C4-2B (cell line): ENCODE data around the gene SULT1C2.
"Not testable (repeated sequence)": the region's sequence is repeated elsewhere in the genome, so short reads cannot be mapped to it uniquely, and the experiment has no call there.

ENCODE experiments used
- H3K27ac ChIP-seq: fragments of 450-650 bp; 2 replicates; pipeline ENCODE4 v1.5.1; 2017
- ZFX ChIP-seq: fragments of 450-650 bp; IDR thresholded peaks from 2 replicates; pipeline ENCODE4 v1.6.1; 2017
- TF ChIP-seq, protein P1 (sequence below): fragments of 450-650 bp; conservative IDR thresholded peaks from 2 replicates; pipeline ENCODE4 v1.5.1; 2017; ENCODE audit warnings: mild to moderate bottlenecking

SULT1C2 gene

DNA sequence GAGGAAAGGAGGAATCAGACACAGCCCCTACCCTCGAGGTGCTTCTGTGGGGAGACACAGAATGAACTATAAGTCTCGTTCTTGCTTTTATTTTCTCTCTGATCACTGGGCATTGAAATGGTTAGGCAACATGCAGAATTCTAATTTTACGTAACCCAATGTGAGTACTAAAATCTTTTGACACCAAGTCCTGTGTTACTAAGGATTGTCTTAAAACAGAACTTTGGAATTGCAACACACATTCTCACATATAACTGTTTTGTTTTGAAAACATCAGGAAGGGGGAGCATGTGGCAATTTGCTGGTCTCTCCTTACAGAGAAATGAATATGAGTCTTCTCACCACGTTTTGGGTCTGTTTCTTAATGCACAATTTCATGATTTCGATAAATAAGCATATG, 65.4 kb downstream of the SULT1C2 start:
- TF ChIP-seq, protein P1, sequence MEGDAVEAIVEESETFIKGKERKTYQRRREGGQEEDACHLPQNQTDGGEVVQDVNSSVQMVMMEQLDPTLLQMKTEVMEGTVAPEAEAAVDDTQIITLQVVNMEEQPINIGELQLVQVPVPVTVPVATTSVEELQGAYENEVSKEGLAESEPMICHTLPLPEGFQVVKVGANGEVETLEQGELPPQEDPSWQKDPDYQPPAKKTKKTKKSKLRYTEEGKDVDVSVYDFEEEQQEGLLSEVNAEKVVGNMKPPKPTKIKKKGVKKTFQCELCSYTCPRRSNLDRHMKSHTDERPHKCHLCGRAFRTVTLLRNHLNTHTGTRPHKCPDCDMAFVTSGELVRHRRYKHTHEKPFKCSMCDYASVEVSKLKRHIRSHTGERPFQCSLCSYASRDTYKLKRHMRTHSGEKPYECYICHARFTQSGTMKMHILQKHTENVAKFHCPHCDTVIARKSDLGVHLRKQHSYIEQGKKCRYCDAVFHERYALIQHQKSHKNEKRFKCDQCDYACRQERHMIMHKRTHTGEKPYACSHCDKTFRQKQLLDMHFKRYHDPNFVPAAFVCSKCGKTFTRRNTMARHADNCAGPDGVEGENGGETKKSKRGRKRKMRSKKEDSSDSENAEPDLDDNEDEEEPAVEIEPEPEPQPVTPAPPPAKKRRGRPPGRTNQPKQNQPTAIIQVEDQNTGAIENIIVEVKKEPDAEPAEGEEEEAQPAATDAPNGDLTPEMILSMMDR, result no peak
- H3K27ac ChIP-seq, result no peak overlapping the region

DNA sequence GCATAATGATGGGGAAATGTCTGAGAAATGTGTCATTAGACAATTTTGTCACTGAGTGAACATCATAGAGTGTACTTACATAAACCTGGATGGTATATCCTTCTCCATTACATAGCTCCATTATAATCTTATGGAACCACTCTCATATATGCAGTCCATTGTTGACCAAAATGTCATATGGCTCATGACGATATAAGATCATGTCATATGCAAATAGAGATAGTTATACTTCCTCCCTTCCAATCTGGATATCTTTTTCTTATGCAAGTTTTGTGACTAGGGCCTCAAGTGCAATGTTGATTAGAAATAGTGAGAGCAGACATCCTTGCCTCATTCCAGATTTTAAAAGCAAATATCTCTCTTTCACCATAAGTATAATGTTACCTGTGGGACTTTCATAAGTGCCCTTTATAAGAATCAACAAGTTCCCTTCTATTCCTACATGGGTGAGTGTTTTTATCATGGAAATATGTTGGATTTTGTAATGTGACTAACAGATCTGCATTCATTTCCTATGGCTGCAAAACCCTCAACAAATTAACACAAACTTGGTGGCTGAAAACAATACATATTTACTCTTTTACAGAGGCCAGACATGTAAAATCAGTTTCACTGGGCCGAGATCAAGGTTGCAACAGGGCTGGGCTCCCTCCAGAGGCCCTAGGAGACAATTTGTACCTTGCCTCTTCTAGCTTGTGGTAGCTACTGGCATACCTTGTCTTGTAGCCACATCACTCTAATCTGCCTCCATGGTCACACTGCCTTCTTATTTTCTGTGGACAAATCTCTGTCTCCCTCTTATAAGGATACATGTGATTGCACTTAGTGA, 67.4 kb downstream of the SULT1C2 start:
- H3K27ac ChIP-seq, result no peak overlapping the region
- TF ChIP-seq, protein P1, result no peak
- TF ChIP-seq ZFX, result no peak

- H3K27ac ChIP-seq, result not testable (repeated sequence)
Measured at GRCh38 chr2:108359336-108359735, 70.6 kb downstream of the SULT1C2 start.
